HepG2 (cell line): ENCODE measurements around the gene MARK2. TPM values are rescaled to one million over a fixed set of nuclear protein-coding genes. Genes with fewer than 3 reads are reported as not detected.

Experiments
- FOXO4 ChIP-seq: sonication (generic); formaldehyde crosslinking; conservative IDR thresholded peaks from 2 replicates; pipeline ENCODE4 v1.8.1; 2023; ENCODE audit warnings: missing genetic modification reagents
- GPBP1L1 ChIP-seq: sonication (generic); formaldehyde crosslinking; IDR thresholded peaks from 2 replicates; pipeline ENCODE4 v1.5.0; 2020; ENCODE audit warnings: mild to moderate bottlenecking, missing genetic modification reagents
- ISX ChIP-seq: sonication (generic); formaldehyde crosslinking; conservative IDR thresholded peaks from 2 replicates; pipeline ENCODE4 v1.5.0; 2020; ENCODE audit warnings: missing genetic modification reagents
- PAF1 ChIP-seq: IDR thresholded peaks from 2 replicates; pipeline ENCODE4 v1.6.1; 2016; ENCODE audit warnings: missing genetic modification reagents, missing compliant biosample characterization
- SETDB1 ChIP-seq: sonication (generic); formaldehyde crosslinking; IDR thresholded peaks from 2 replicates; pipeline ENCODE4 v1.5.1; 2020; ENCODE audit warnings: missing genetic modification reagents, mild to moderate bottlenecking, borderline replicate concordance
- YEATS2 ChIP-seq: sonication (generic); formaldehyde crosslinking; IDR thresholded peaks from 2 replicates; pipeline ENCODE4 v1.4.0; 2020; ENCODE audit warnings: missing genetic modification reagents, borderline replicate concordance
- ZIK1 ChIP-seq: sonication (generic); formaldehyde crosslinking; IDR thresholded peaks from 2 replicates; pipeline ENCODE4 v1.5.0; 2020; ENCODE audit warnings: mild to moderate bottlenecking, low read depth, missing genetic modification reagents, borderline replicate concordance
- ZMYM2 ChIP-seq: sonication (generic); formaldehyde crosslinking; IDR thresholded peaks from 2 replicates; pipeline ENCODE4 v1.8.0; 2022; ENCODE audit warnings: mild to moderate bottlenecking, missing genetic modification reagents
- ZNF124 ChIP-seq: sonication (generic); formaldehyde crosslinking; IDR thresholded peaks from 2 replicates; pipeline ENCODE4 v1.4.0; 2020; ENCODE audit warnings: missing genetic modification reagents
- ZNF580 ChIP-seq: IDR thresholded peaks from 2 replicates; pipeline ENCODE4 v1.6.1; 2016; ENCODE audit warnings: low read depth, borderline replicate concordance
- ZNF639 ChIP-seq: conservative IDR thresholded peaks from 2 replicates; pipeline ENCODE4 v1.6.1; 2018; ENCODE audit warnings: missing genetic modification reagents
- polyA plus RNA-seq, 8 experiments: library from polyadenylated mRNA; depleted of rRNA in 3 of 8; stranded (reverse) in 7 of 8; unstranded in 1 of 8; fragments of >200 nt; fragmentation: Illumina TruSeq in 4 of 8; extraction: Trizol in 4 of 8; gene quantifications; 2 replicates each; pipeline versions ENCODE4 v1.2.1 to v1.2.3, GENCODE V29; 2011 to 2016; ENCODE audit warnings: low read depth in 4 of 8, missing spikeins in 1 of 8, mixed read lengths in 1 of 8; ENCODE audit not compliant: insufficient read depth in 1 of 8
- total RNA-seq, 5 experiments: library from RNA; depleted of rRNA; stranded (reverse); fragments of >200 nt; fragmentation: Illumina TruSeq; extraction: Trizol; gene quantifications; 2 replicates each; pipeline ENCODE4 v1.2.3, GENCODE V29; 2016; ENCODE audit warnings: low read depth in 1 of 5
- TF ChIP-seq, protein P1 (sequence below): sonication (generic); formaldehyde crosslinking; IDR thresholded peaks from 2 replicates; pipeline ENCODE4 v1.5.1; 2020; ENCODE audit warnings: mild to moderate bottlenecking, missing genetic modification reagents
- TF ChIP-seq, protein P2 (sequence below): IDR thresholded peaks from 2 replicates; pipeline ENCODE4 v1.6.1; 2012; ENCODE audit warnings: inconsistent platforms
- TF ChIP-seq, protein P3 (sequence below): sonication (generic); formaldehyde crosslinking; conservative IDR thresholded peaks from 2 replicates; pipeline ENCODE4 v1.8.0; 2022; ENCODE audit warnings: mild to moderate bottlenecking, moderate library complexity, missing genetic modification reagents
- TF ChIP-seq, protein P4 (sequence below): sonication (generic); formaldehyde crosslinking; IDR thresholded peaks from 2 replicates; pipeline ENCODE4 v1.9.0; 2021; ENCODE audit warnings: missing genetic modification reagents, borderline replicate concordance

Gene MARK2
- total and polyA plus RNA-seq, 2 of the 13 experiments (the other 11 are each of a cell fraction or from before 2014, with no cell fraction given): 13.5 to 13.9 TPM

- 0 out of 2 replicates have a peak, but pooled peaks have one; percentile 49 for TF ChIP-seq ZNF639
- TF ChIP-seq ZMYM2 (CRISPR knock-in tag): no peak
- TF ChIP-seq ZIK1: no peak
- no peak for TF ChIP-seq ISX (CRISPR knock-in tag)
- TF ChIP-seq FOXO4: no peak
- TF ChIP-seq, protein P1, sequence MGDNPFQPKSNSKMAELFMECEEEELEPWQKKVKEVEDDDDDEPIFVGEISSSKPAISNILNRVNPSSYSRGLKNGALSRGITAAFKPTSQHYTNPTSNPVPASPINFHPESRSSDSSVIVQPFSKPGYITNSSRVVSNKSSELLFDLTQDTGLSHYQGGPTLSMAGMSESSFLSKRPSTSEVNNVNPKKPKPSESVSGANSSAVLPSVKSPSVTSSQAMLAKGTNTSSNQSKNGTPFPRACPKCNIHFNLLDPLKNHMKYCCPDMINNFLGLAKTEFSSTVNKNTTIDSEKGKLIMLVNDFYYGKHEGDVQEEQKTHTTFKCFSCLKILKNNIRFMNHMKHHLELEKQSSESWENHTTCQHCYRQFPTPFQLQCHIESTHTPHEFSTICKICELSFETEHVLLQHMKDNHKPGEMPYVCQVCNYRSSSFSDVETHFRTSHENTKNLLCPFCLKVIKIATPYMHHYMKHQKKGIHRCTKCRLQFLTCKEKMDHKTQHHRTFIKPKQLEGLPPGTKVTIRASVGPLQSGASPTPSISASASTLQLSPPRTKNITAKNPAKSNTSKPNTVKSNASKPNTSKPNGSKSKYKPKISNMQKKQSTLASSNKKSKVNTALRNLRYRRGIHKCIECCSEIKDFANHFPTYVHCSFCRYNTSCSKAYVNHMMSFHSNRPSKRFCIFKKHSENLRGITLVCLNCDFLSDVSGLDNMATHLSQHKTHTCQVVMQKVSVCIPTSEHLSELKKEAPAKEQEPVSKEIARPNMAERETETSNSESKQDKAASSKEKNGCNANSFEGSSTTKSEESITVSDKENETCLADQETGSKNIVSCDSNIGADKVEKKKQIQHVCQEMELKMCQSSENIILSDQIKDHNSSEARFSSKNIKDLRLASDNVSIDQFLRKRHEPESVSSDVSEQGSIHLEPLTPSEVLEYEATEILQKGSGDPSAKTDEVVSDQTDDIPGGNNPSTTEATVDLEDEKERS (CRISPR knock-in tag): peak; percentile 27; the same call in 1 of the 2 replicates
- TF ChIP-seq PAF1 (CRISPR knock-in tag): no peak
- TF ChIP-seq, protein P2, sequence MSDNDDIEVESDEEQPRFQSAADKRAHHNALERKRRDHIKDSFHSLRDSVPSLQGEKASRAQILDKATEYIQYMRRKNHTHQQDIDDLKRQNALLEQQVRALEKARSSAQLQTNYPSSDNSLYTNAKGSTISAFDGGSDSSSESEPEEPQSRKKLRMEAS: peak; percentile 49
- TF ChIP-seq GPBP1L1 (CRISPR knock-in tag): no peak
- no peak for TF ChIP-seq ZNF124 (CRISPR knock-in tag)
- TF ChIP-seq, protein P3, sequence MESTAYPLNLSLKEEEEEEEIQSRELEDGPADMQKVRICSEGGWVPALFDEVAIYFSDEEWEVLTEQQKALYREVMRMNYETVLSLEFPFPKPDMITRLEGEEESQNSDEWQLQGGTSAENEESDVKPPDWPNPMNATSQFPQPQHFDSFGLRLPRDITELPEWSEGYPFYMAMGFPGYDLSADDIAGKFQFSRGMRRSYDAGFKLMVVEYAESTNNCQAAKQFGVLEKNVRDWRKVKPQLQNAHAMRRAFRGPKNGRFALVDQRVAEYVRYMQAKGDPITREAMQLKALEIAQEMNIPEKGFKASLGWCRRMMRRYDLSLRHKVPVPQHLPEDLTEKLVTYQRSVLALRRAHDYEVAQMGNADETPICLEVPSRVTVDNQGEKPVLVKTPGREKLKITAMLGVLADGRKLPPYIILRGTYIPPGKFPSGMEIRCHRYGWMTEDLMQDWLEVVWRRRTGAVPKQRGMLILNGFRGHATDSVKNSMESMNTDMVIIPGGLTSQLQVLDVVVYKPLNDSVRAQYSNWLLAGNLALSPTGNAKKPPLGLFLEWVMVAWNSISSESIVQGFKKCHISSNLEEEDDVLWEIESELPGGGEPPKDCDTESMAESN (CRISPR knock-in tag): no peak
- TF ChIP-seq SETDB1: no peak
- TF ChIP-seq, protein P4, sequence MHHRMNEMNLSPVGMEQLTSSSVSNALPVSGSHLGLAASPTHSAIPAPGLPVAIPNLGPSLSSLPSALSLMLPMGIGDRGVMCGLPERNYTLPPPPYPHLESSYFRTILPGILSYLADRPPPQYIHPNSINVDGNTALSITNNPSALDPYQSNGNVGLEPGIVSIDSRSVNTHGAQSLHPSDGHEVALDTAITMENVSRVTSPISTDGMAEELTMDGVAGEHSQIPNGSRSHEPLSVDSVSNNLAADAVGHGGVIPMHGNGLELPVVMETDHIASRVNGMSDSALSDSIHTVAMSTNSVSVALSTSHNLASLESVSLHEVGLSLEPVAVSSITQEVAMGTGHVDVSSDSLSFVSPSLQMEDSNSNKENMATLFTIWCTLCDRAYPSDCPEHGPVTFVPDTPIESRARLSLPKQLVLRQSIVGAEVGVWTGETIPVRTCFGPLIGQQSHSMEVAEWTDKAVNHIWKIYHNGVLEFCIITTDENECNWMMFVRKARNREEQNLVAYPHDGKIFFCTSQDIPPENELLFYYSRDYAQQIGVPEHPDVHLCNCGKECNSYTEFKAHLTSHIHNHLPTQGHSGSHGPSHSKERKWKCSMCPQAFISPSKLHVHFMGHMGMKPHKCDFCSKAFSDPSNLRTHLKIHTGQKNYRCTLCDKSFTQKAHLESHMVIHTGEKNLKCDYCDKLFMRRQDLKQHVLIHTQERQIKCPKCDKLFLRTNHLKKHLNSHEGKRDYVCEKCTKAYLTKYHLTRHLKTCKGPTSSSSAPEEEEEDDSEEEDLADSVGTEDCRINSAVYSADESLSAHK (CRISPR knock-in tag): no peak
- TF ChIP-seq YEATS2 (CRISPR knock-in tag): peak; percentile 84; the same call in 1 of the 2 replicates
- peak; percentile 86; the same call in 1 of the 2 replicates for TF ChIP-seq ZNF580 (CRISPR knock-in tag)
These were observed 33.3 kb downstream of the MARK2 start (continued) for GRCh38 chr11:63871962-63872799.
